Stimulated activated CD8-positive, alpha-beta memory T cell treated with anti-CD3 and anti-CD28 coated beads, Interleukin-7, amount 100 ng/mL, for 4 hours (primary cell): ENCODE results near the gene KCNE2.
"Not testable (repeated sequence)": the region's sequence is repeated elsewhere in the genome, so short reads cannot be mapped to it uniquely, and the experiment has no call there.

Experiments used
- DNase-seq, 2 donors: peaks; one replicate each; pipeline ENCODE4 v3.0.0-alpha.2; 2020; ENCODE audit warnings: low read depth in 2 of 2

The KCNE2 gene

DNA sequence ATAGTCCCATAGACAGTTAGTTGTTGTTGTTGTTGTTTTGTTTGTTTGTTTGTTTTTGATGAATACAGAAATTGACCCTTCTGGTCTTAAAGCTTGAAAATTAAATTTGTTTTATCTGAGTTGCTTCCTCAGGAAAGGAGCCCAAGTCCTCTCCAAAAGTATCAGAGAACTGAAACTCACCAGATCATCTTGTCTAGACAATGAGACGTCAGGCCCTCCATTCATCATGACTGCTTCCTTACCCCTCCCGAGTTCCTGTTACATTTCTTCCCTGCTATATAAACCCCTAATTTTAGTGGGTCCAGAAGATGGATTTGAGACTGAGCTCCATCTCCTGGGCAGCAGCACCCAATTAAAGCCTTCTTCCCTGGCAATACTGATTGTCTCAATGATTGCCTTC lies 42.9 kb downstream of the KCNE2 start:
- not testable (repeated sequence) for DNase-seq

DNA sequence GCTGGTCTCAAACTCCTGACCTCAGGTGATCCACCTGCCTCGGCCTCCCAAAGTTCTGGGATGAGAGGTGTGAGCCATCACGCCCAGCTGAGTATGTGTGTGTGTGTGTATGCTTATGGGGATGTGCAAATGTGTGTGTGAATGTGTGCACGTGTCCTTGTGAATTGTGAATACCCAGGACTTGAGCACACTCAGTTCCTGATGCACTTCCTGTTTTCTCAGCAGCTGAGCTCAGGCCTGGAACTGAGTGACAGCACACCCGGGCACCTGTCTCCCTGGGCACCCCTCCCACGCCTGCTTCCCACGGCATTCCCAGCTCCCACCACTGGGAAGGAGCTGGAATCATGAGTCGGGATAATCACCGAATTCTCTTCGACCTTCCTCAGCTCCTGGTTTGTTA lies 43.5 kb downstream of the KCNE2 start:
- DNase-seq = not testable (repeated sequence)

DNA sequence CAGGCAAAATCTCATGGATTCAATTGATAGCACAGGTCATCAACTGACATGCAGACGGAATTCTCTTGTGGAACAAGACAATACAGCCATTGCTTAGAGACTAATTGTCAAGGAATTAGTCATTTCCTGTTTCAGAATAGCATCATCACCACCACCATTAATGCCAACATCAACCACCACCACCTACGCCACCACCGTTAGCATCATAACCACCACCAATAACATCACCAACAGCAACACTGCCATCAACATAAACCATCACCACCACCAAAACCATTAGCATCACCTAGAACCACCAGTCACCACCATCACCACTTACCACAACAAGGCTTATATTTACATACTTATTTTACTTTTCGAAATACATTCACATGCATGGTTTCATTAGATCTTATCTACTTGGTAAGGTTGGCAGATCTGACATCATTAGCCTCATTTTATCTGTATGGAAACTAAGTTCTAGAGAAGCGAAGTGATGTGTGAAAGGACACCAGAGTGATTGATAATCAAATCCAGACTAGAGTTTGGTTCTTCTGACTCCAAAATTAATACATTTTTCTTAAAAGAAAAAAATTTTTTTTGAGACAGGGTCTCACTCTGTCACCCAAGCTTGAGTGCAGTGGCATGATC lies 53.8 kb downstream of the KCNE2 start:
- not testable (repeated sequence) for DNase-seq
